GM18870 (cell line): Measurements from ENCODE around the gene LHX6.

Experiments used
- ATAC-seq: cut with Tn5 transposase; IDR thresholded peaks from one replicate; pipeline ENCODE4 v1.9.1; 2021; ENCODE audit warnings: moderate library complexity; ENCODE audit not compliant: unreplicated experiment

LHX6 gene

DNA sequence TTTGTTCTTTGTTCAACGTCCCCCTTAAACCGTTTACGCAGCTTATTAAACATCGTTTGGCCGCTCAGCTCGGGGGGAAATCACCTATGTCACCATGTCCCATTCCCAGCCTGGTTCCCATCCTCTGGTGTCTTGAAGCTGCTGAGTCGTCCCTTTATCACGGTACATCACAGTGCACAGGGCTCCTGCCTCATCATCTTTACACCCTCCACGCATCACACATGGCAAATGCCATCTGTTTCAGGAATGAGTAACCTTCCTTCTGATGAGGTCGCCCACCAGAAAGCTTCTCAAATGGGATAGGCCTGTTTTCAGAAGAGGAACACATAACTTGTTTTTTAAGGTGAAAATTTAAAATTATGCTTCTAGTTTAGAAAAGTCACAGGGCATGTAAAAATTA, 7.9 kb upstream of the LHX6 start:
- no peak for ATAC-seq

DNA sequence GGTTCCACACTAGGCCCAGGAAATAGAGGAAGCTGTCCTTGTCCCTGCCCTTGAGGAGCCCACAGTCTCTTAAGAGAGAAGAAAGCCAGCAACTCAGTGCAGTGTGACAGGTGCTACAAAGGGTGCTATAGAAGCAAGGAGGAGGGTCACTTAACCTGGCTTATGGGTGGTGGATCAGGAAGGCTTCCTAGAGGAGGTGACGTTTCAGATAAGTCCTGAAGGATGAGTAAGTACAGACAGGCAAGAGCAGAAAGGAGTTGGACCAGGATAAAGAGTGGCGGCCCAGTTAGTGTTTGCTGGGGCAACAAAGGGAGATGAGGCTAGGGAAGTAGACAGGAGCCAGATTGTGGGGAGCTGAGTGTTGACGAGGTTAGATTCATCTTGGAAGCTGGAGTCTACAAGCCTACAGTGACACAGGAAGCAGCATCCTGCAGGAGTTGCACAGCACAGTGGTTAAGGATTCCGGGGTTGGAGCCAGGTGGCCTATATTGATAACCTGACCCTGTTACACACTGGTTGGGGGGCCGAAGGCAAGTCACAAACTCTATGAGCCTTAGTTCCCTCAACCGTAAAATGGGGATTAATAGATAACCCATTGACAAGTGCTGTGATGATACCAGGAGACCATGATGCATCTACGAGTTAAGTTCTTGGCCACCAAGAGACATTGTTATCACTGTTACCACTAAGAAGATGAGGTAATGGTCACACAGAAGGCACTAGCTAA, 5.4 kb upstream of the LHX6 start:
- ATAC-seq = no peak

GRCh38 chr9:122232796-122233306, 4.1 kb upstream of the LHX6 start:
- no peak for ATAC-seq

- no peak for ATAC-seq
Observed at GRCh38 chr9:122229485-122229837, 704 bp upstream of the LHX6 start.

DNA sequence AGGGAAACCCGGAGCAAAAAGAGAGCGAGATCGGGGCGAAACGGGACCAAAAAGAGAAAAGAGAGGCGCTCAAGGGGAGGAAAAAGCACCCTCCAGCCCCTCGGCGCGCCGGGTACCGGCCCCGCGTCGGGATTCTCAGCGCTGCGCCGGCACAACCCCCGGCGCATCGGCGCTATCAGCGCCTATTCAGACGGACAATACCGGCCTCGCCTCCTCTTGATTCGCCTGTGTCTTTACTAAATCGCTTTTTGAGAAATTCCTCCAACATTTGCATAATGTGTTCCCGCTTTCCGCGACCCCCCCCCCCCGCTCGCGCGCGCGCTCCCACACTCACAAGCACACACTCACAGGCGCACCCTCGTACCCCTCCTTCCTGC, 578 bp downstream of the LHX6 start:
- no peak for ATAC-seq

DNA sequence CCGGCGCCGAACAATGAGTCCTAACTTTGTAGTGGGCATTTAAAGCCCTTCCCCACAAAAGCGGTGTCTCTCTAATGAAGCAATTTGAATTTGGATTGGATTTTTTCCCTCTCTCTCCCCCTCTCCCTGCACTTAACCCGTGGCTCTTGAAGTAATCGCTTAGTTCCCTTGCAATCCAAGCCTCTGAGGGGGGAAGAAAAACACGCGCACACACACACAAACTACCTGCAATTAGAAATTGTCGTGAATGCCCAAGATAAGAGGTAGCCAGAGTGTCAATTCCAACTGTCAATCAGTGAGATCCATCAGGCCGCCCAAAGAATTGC, 1.2 kb downstream of the LHX6 start:
- no peak for ATAC-seq

DNA sequence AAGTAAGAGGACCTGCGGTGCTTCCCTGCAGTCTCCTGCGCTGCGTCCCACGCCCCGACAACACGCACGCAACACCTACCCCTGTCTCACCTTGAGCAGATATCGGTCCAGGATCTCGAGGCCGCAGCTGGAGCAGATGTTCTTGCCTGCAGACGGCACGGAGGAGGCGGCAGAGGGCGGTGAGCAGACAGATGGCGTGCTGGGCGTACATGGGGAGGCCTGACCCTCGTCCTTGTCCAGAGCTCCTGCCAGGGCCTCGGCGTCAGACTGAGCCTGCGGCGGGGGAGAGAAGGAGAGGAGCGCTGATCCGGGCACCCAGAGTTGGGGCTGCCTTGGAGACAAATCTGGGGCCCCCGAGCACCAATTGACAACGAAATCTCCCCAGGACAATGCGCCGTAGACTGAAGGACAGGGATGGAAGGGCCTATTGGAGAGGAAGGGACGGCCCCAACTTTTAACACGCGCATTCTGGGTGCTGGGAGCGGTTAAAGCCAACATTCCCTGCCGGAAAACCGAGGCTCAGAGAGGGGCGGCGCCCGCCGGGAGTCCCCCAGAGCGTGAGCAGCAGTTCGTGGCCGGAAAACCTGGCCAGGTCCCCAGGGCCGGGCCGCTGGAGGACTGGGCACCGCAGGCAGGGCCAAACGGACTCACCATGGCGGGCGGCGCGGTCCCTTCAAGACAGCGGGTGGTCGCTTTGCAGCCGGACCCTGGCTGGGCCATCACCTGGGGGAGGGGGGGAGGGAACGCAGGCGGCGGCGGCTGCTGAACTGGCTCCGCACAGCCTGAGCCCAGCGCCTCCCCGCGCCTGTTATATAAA, 1.8 kb downstream of the LHX6 start:
- no peak for ATAC-seq

DNA sequence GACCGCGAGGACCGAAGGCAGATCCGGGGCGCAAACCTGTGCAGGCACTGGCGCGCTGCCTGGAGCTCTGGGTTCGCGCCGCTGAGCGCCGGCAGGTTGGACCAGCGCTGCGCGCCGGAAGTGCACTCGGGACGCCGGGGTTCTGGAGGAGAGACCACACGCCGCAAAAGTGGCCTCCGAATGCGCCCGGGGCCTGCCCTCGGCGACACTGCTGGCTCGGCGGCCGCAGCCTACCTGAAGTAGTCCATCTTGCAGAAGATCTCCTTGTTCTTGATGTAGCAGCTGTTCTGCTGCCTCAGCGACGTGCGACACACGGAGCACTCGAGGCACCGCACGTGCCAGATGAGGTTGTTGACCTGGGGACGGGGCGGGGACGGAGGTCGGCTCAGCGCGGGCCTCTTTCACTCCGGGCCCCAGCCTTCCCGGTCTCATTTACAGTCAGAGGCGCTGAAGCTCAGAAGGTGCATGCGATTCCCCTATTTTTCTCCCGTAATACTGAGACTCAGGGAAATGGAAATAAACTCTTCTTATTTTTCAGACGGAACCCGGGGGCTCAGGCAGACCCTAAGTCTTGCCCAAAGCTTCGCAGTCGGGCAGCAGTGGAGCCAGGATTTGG, 2.5 kb downstream of the LHX6 start:
- ATAC-seq = no peak

GRCh38 chr9:122225312-122226141, 3.2 kb downstream of the LHX6 start:
- no peak for ATAC-seq

DNA sequence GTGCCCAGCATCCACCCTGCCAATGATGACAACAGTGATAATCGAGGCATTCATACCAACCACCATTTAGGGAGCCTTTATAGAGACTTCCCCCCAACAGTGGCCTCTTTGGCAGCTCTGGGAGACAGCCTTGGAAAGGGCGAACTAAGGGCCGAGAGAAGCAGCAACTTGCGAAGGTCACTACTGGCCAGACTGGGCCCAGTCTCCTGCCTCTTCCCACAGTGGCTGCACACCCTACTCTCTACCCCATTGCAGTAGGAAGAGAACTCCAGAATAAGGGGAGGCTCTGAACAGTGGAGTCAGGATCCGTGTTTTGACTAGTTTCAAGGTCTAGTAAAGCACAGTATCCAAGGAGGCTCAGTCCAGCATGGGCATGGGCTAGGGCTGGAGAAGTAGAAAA, 5.3 kb downstream of the LHX6 start:
- ATAC-seq = no peak

DNA sequence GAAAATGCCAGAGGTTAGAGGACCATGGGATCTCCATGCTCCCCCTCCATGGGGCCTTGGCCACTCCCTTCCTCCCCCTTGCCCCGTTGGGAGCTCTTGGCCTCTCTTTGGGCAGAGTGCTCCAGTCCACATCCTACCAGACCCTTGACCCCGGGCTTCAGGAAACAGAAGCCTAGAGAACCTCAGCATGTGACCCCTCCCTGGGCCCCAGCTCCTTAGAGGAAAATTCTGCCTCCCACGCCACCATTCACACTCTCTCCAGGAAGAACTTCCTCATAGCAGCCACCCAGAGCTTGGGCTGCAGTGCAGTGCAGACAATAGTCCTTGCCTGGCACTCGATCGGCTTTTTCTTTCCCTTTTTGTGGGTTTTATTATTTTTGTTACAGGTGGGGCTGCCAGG, 6.0 kb downstream of the LHX6 start:
- no peak for ATAC-seq

- no peak for ATAC-seq
Observed at GRCh38 chr9:122221183-122221811, 7.5 kb downstream of the LHX6 start.

GRCh38 chr9:122220673-122221182, 8.0 kb downstream of the LHX6 start:
- no peak for ATAC-seq

- ATAC-seq = no peak
Observed at GRCh38 chr9:122219856-122220672, 8.7 kb downstream of the LHX6 start.

GRCh38 chr9:122218935-122219855, 9.6 kb downstream of the LHX6 start:
- ATAC-seq = no peak

- no peak for ATAC-seq
Observed at GRCh38 chr9:122218071-122218934, 10.5 kb downstream of the LHX6 start.

DNA sequence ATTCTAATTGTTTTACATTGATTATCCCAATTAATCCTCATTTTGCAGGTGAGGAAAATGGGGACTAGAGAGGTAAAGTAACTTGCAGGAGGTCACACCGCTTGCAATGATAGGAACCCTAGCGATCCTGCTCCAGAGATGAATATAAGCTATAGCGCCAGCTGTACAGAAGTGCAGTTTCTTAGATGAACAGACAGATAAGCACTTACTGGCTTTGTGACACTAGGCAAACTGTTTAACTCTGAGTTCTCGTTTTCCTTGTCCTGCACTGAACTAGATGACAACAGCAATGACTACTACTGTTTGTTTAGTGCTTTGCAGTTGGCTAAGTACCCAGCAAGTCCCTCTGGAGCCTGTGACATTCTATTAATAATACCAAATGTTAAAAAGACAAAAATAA, 11.1 kb downstream of the LHX6 start:
- no peak for ATAC-seq
